A549 (cell line): ENCODE results near the gene RAET1E. TPM values are rescaled to one million over a fixed set of nuclear protein-coding genes. Genes with fewer than 3 reads are reported as not detected.

ENCODE experiments used
- BHLHE40 ChIP-seq: IDR thresholded peaks from 2 replicates; pipeline ENCODE4 v1.6.1; 2012; ENCODE audit warnings: low read depth, low read length, inconsistent platforms
- EHMT2 ChIP-seq: fragments of 200-600 bp; sonication (generic); IDR thresholded peaks from 2 replicates; pipeline ENCODE4 v1.6.1; 2016; ENCODE audit warnings: antibody characterized with exemption, low read depth, mild to moderate bottlenecking, moderate library complexity
- EP300 ChIP-seq, 2 experiments: fragments of >200 bp; sonication (Bioruptor Twin); formaldehyde crosslinking; IDR thresholded peaks; 2 replicates in 1 of 2; 3 replicates in 1 of 2; pipeline ENCODE4 v1.6.1; 2016 to 2017
- ESRRA ChIP-seq: fragments of 150-350 bp; IDR thresholded peaks from 2 replicates; pipeline ENCODE4 v1.6.1; 2014; ENCODE audit warnings: mild to moderate bottlenecking, low read length, borderline replicate concordance
- GATA3 ChIP-seq: IDR thresholded peaks from 2 replicates; pipeline ENCODE4 v1.6.1; 2012; ENCODE audit warnings: borderline replicate concordance
- HEYL ChIP-seq: fragments of 250-450 bp; sonication (Bioruptor Pico); IDR thresholded peaks from 2 replicates; pipeline ENCODE4 v1.8.0; 2021; ENCODE audit warnings: mild to moderate bottlenecking, moderate library complexity
- JUN ChIP-seq, 2 experiments: fragments of >200 bp; sonication (Bioruptor Twin); formaldehyde crosslinking; IDR thresholded peaks; 2 replicates in 1 of 2; 3 replicates in 1 of 2; pipeline ENCODE4 v1.6.1; 2016 to 2017
- JUNB ChIP-seq: fragments of >200 bp; sonication (Bioruptor Twin); formaldehyde crosslinking; IDR thresholded peaks from 2 replicates; pipeline ENCODE4 v1.6.1; 2016
- KDM1A ChIP-seq: fragments of 200-600 bp; sonication (generic); IDR thresholded peaks from 2 replicates; pipeline ENCODE4 v1.6.1; 2016; ENCODE audit warnings: low read depth, mild to moderate bottlenecking
- MAZ ChIP-seq: fragments of 150-350 bp; IDR thresholded peaks from 2 replicates; pipeline ENCODE4 v1.6.1; 2014; ENCODE audit warnings: antibody characterized with exemption, low read depth, low read length, borderline replicate concordance
- POLR2AphosphoS2 ChIP-seq: conservative IDR thresholded peaks from 2 replicates; pipeline ENCODE4 v1.6.1; 2012; ENCODE audit warnings: low read length, improper control_type of control experiment, inconsistent platforms
- RAD21 ChIP-seq, 2 experiments: fragments of >200 bp in 1 of 2; sonication (Bioruptor Twin) in 1 of 2; formaldehyde crosslinking in 1 of 2; IDR thresholded peaks in 1 of 2; conservative IDR thresholded peaks in 1 of 2; 2 replicates in 1 of 2; 3 replicates in 1 of 2; pipeline ENCODE4 v1.6.1; 2012 to 2018; ENCODE audit warnings: inconsistent platforms in 1 of 2
- RCOR1 ChIP-seq: fragments of 150-350 bp; IDR thresholded peaks from 2 replicates; pipeline ENCODE4 v1.6.1; 2014; ENCODE audit warnings: antibody characterized with exemption, low read length, low read depth
- RFX5 ChIP-seq: fragments of 450-650 bp; IDR thresholded peaks from 2 replicates; pipeline ENCODE4 v1.7.1; 2014; ENCODE audit warnings: antibody characterized with exemption, mild to moderate bottlenecking, moderate library complexity
- ZC3H11A ChIP-seq: fragments of 450-650 bp; IDR thresholded peaks from 2 replicates; pipeline ENCODE4 v1.6.1; 2014; ENCODE audit warnings: antibody characterized with exemption, mild to moderate bottlenecking
- ZFP36 ChIP-seq: fragments of 450-650 bp; IDR thresholded peaks from 2 replicates; pipeline ENCODE4 v1.6.1; 2014; ENCODE audit warnings: borderline replicate concordance; ENCODE audit not compliant: partially characterized antibody
- ZNF302 ChIP-seq: fragments of 250-450 bp; sonication (Bioruptor Pico); IDR thresholded peaks from 2 replicates; pipeline ENCODE4 v1.9.0; 2021; ENCODE audit warnings: inconsistent platforms, mild to moderate bottlenecking, moderate library complexity
- polyA plus RNA-seq, 4 experiments: library from polyadenylated mRNA; depleted of rRNA in 3 of 4; stranded (reverse); fragments of >200 nt; fragmentation: RNase III in 1 of 4; extraction: RNeasy Plus Mini Kit Qiagen cat#74134 plus additional on column Dnase treatment in 1 of 4; gene quantifications; 2 replicates in 3 of 4; 3 replicates in 1 of 4; pipeline ENCODE4 v1.2.3, GENCODE V29; 2011 to 2017
- TF ChIP-seq, protein P1 (sequence below): fragments of 250-450 bp; sonication (Bioruptor Pico); IDR thresholded peaks from 2 replicates; pipeline ENCODE4 v1.5.0; 2021; ENCODE audit warnings: mild to moderate bottlenecking, moderate library complexity, borderline replicate concordance
- TF ChIP-seq, protein P2 (sequence below): IDR thresholded peaks from 2 replicates; pipeline ENCODE4 v1.6.1; 2012
- TF ChIP-seq, protein P3 (sequence below): fragments of 150-350 bp; IDR thresholded peaks from 2 replicates; pipeline ENCODE4 v1.6.1; 2014; ENCODE audit warnings: low read depth, mild to moderate bottlenecking, low read length
- TF ChIP-seq, protein P4 (sequence below): fragments of 250-450 bp; sonication (Bioruptor Pico); IDR thresholded peaks from 2 replicates; pipeline ENCODE4 v1.5.0; 2020; ENCODE audit warnings: low read depth, mild to moderate bottlenecking, moderate library complexity
- TF ChIP-seq, protein P5 (sequence below): fragments of >200 bp; sonication (Bioruptor Twin); formaldehyde crosslinking; IDR thresholded peaks from 3 replicates; pipeline ENCODE4 v1.5.1; 2016

Gene RAET1E
- polyA plus RNA-seq, 2 of the 4 experiments (the other 2 are of a cell fraction): 2.8 to 4.5 TPM

DNA sequence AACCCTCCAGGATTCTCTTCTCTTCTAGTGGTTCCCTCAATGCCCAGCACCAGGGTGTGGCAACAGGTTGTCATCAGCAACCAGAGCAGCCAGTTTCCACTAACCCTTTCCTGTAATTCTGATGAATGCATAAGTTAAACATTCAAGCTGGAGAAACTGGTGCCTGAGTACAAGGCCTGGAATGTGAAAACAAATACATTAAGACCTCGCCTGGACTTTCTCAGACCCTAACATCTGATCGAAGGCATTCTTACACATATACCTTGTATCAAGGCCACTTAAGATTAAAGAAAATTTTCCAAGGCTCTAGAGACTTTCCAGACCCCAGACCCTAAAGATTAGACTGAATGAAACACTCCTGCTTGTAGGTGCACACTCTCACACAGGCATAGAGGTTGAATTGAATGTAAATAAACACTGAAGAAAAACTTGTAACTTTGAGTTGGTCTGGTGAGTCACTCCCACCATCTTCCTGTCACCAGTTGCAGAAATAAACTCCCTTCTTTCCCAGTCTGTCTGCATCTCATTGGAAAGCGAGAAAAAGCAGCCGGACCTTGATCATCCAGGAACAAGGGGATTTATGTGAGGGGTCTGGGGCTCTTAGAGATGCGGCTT is 42.8 kb downstream of the RAET1E start (continued):
- TF ChIP-seq EP300 (IDR thresholded peaks at IDR 0.05) (peak in 1 of 2 experiments; percentile 73; a peak in 2 of 5 replicates), BHLHE40 (no peak), RFX5 (no peak), JUN (IDR thresholded peaks at IDR 0.05) (peak in 1 of 2 experiments; percentile 60; a peak in 2 of 5 replicates), KDM1A (no peak), ZFP36 (no peak), GATA3 (peak; percentile 67; the same call in 1 of the 2 replicates), MAZ (no peak), EHMT2 (no peak), ZNF302 (no peak), ZC3H11A (no peak), HEYL (CRISPR knock-in tag) (no peak), RCOR1 (no peak), JUNB (peak; percentile 77), POLR2AphosphoS2 (no peak), ESRRA (no peak), RAD21 (conservative IDR thresholded peaks at IDR 0.05 in 1 of 2, IDR thresholded peaks at IDR 0.05 in 1 of 2) (no peak)
- TF ChIP-seq, protein P1, sequence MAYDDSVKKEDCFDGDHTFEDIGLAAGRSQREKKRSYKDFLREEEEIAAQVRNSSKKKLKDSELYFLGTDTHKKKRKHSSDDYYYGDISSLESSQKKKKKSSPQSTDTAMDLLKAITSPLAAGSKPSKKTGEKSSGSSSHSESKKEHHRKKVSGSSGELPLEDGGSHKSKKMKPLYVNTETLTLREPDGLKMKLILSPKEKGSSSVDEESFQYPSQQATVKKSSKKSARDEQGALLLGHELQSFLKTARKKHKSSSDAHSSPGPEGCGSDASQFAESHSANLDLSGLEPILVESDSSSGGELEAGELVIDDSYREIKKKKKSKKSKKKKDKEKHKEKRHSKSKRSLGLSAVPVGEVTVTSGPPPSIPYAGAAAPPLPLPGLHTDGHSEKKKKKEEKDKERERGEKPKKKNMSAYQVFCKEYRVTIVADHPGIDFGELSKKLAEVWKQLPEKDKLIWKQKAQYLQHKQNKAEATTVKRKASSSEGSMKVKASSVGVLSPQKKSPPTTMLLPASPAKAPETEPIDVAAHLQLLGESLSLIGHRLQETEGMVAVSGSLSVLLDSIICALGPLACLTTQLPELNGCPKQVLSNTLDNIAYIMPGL (CRISPR knock-in tag): no peak
- TF ChIP-seq, protein P2, sequence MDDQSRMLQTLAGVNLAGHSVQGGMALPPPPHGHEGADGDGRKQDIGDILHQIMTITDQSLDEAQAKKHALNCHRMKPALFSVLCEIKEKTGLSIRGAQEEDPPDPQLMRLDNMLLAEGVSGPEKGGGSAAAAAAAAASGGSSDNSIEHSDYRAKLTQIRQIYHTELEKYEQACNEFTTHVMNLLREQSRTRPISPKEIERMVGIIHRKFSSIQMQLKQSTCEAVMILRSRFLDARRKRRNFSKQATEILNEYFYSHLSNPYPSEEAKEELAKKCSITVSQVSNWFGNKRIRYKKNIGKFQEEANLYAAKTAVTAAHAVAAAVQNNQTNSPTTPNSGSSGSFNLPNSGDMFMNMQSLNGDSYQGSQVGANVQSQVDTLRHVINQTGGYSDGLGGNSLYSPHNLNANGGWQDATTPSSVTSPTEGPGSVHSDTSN: no peak
- TF ChIP-seq, protein P3, sequence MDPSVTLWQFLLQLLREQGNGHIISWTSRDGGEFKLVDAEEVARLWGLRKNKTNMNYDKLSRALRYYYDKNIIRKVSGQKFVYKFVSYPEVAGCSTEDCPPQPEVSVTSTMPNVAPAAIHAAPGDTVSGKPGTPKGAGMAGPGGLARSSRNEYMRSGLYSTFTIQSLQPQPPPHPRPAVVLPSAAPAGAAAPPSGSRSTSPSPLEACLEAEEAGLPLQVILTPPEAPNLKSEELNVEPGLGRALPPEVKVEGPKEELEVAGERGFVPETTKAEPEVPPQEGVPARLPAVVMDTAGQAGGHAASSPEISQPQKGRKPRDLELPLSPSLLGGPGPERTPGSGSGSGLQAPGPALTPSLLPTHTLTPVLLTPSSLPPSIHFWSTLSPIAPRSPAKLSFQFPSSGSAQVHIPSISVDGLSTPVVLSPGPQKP: no peak
- TF ChIP-seq, protein P4, sequence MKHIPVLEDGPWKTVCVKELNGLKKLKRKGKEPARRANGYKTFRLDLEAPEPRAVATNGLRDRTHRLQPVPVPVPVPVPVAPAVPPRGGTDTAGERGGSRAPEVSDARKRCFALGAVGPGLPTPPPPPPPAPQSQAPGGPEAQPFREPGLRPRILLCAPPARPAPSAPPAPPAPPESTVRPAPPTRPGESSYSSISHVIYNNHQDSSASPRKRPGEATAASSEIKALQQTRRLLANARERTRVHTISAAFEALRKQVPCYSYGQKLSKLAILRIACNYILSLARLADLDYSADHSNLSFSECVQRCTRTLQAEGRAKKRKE (CRISPR knock-in tag): no peak
- TF ChIP-seq, protein P5, sequence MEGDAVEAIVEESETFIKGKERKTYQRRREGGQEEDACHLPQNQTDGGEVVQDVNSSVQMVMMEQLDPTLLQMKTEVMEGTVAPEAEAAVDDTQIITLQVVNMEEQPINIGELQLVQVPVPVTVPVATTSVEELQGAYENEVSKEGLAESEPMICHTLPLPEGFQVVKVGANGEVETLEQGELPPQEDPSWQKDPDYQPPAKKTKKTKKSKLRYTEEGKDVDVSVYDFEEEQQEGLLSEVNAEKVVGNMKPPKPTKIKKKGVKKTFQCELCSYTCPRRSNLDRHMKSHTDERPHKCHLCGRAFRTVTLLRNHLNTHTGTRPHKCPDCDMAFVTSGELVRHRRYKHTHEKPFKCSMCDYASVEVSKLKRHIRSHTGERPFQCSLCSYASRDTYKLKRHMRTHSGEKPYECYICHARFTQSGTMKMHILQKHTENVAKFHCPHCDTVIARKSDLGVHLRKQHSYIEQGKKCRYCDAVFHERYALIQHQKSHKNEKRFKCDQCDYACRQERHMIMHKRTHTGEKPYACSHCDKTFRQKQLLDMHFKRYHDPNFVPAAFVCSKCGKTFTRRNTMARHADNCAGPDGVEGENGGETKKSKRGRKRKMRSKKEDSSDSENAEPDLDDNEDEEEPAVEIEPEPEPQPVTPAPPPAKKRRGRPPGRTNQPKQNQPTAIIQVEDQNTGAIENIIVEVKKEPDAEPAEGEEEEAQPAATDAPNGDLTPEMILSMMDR: no peak
